K562 (cell line): Measurements from ENCODE around the gene TNK2. TPM values are rescaled to one million over a fixed set of nuclear protein-coding genes. Genes with fewer than 3 reads are reported as not detected.

Experiments
- ATAC-seq: fragments of 200-7000 bp; cut with Tn5 transposase; 3 replicates; pipeline ENCODE4 v1.9.1; 2020; ENCODE audit warnings: moderate library complexity
- BruUV-seq: library from RNA; stranded (reverse); fragments of 400-500 nt; replicated peaks from 2 replicates; lab custom pipeline; 2021; lab: Mats Ljungman, UMichigan
- CTCF ChIA-PET: fragments of 300-600 bp; formaldehyde crosslinking; extraction: SDS; loops from one replicate; lab custom pipeline; 2021; ENCODE audit warnings: low intra/inter-chr PET ratio; lab: Yijun Ruan, JAX
- POLR2A ChIA-PET: fragments of 300-600, 350-650 bp; sonication (Branson Sonifier 250); formaldehyde crosslinking; extraction: SDS; loops from one replicate; lab custom pipeline; 2021; ENCODE audit warnings: antibody characterized with exemption, inconsistent platforms; lab: Yijun Ruan, JAX
- DNase-seq, 4 experiments: peaks; one replicate each; pipeline versions ENCODE4 v3.0.0 to v3.0.0-alpha.2; 2011 to 2018; ENCODE audit warnings: low spot score in 3 of 4, mixed read lengths in 3 of 4; ENCODE audit errors: extremely low read depth in 1 of 4
- FAIRE-seq: peaks from 2 replicates; lab custom pipeline; 2011; peaks lifted over from hg19 to GRCh38; lab: Jason Lieb, UNC
- H2AFZ ChIP-seq: 2 replicates; pipeline ENCODE4 v1.6.0; 2011; ENCODE audit warnings: low read depth, low read length, control low read depth, inconsistent platforms
- H3K27ac ChIP-seq: fragments of 200-600 bp; 3 replicates; pipeline ENCODE4 v1.8.0; 2011; ENCODE audit warnings: low read depth, mild to moderate bottlenecking, control low read depth, inconsistent platforms, low read length, moderate library complexity, mixed read lengths; ENCODE audit errors: extremely low read depth
- H3K27me3 ChIP-seq, 2 experiments: fragments of 300-600 bp in 1 of 2; 2 replicates in 1 of 2; 3 replicates in 1 of 2; pipeline versions ENCODE4 v1.6.0 to v1.8.0; 2011; ENCODE audit warnings: inconsistent platforms in 2 of 2, low read length in 2 of 2, mild to moderate bottlenecking in 1 of 2, mixed read lengths in 1 of 2, moderate library complexity in 1 of 2; ENCODE audit not compliant: control insufficient read depth in 2 of 2, insufficient read depth in 2 of 2
- H3K36me3 ChIP-seq: fragments of 300-600 bp; 3 replicates; pipeline ENCODE4 v1.8.0; 2011; ENCODE audit warnings: mild to moderate bottlenecking, low read length, inconsistent platforms; ENCODE audit not compliant: control insufficient read depth, insufficient read depth
- H3K4me1 ChIP-seq, 2 experiments: fragments of 200-600 bp in 1 of 2; replicated peaks in 1 of 2; 2 replicates in 1 of 2; 3 replicates in 1 of 2; pipeline versions ENCODE4 v1.5.1 to v1.8.0; 2011; ENCODE audit warnings: inconsistent platforms in 2 of 2, low read length in 2 of 2, mild to moderate bottlenecking in 1 of 2, mixed read lengths in 1 of 2, moderate library complexity in 1 of 2; ENCODE audit not compliant: control insufficient read depth in 2 of 2, insufficient read depth in 2 of 2
- H3K4me2 ChIP-seq: 2 replicates; pipeline ENCODE4 v1.6.1; 2011; ENCODE audit warnings: low read length, control low read depth, inconsistent platforms, mixed read lengths; ENCODE audit not compliant: insufficient read depth
- H3K4me3 ChIP-seq: fragments of 200-600 bp; sonication (generic), shearing (Covaris generic); 2 replicates; pipeline ENCODE4 v1.5.1; 2016; ENCODE audit warnings: control low read depth, inconsistent platforms
- H3K79me2 ChIP-seq: fragments of 200-600 bp; 3 replicates; pipeline ENCODE4 v1.8.0; 2011; ENCODE audit warnings: low read length, inconsistent platforms; ENCODE audit not compliant: control insufficient read depth, insufficient read depth
- H3K9ac ChIP-seq, 2 experiments: 2 replicates each; pipeline versions ENCODE4 v1.6.0 to v1.6.1; 2011; ENCODE audit warnings: low read depth in 2 of 2, low read length in 2 of 2, control low read depth in 1 of 2, inconsistent platforms in 1 of 2, mild to moderate bottlenecking in 1 of 2, mixed read lengths in 1 of 2; ENCODE audit not compliant: insufficient read depth in 1 of 2
- H3K9me1 ChIP-seq: one replicate; pipeline ENCODE4 v1.6.0; 2011; ENCODE audit warnings: inconsistent platforms, mild to moderate bottlenecking, low read length, moderate library complexity; ENCODE audit not compliant: control insufficient read depth, insufficient read depth
- H3K9me3 ChIP-seq: replicated peaks from 2 replicates; pipeline ENCODE4 v1.5.1; 2011; ENCODE audit warnings: low read depth, low read length, inconsistent platforms; ENCODE audit not compliant: control insufficient read depth, insufficient read depth
- H4K20me1 ChIP-seq: replicated peaks from 2 replicates; pipeline ENCODE4 v1.6.1; 2011; ENCODE audit warnings: low read length, inconsistent platforms, mixed read lengths; ENCODE audit not compliant: control insufficient read depth, insufficient read depth
- ARID1B ChIP-seq: fragments of 450-650 bp; IDR thresholded peaks from 2 replicates; pipeline ENCODE4 v1.6.1; 2016; ENCODE audit warnings: antibody characterized with exemption, mild to moderate bottlenecking, inconsistent platforms
- BCL6 ChIP-seq: fragments of 250-450 bp; sonication (Bioruptor Pico); IDR thresholded peaks from 2 replicates; pipeline ENCODE4 v1.4.0; 2020
- CBX1 ChIP-seq: sonication (generic); IDR thresholded peaks from 2 replicates; pipeline ENCODE4 v1.6.1; 2016; ENCODE audit warnings: antibody characterized with exemption, low read depth, mild to moderate bottlenecking
- CREB3L1 ChIP-seq: fragments of 450-650 bp; IDR thresholded peaks from 2 replicates; pipeline ENCODE4 v1.6.1; 2014; ENCODE audit warnings: low read depth, mild to moderate bottlenecking, moderate library complexity, borderline replicate concordance
- IRF2 ChIP-seq: sonication (generic); formaldehyde crosslinking; IDR thresholded peaks from 2 replicates; pipeline ENCODE4 v1.8.1; 2022; ENCODE audit warnings: mild to moderate bottlenecking, missing genetic modification reagents
- MAZ ChIP-seq, 2 experiments: fragments of 450-650 bp in 1 of 2; sonication (generic) in 1 of 2; formaldehyde crosslinking; IDR thresholded peaks in 1 of 2; conservative IDR thresholded peaks in 1 of 2; 2 replicates each; pipeline versions ENCODE4 v1.4.0 to v1.5.0; 2020; ENCODE audit warnings: mild to moderate bottlenecking in 1 of 2, missing genetic modification reagents in 1 of 2
- NRF1 ChIP-seq, 2 experiments: fragments of 450-650 bp; IDR thresholded peaks in 1 of 2; conservative IDR thresholded peaks in 1 of 2; 2 replicates each; pipeline ENCODE4 v1.6.1; 2014; ENCODE audit warnings: mild to moderate bottlenecking in 2 of 2
- SMAD1 ChIP-seq: fragments of 150-350 bp; IDR thresholded peaks from 2 replicates; pipeline ENCODE4 v1.6.1; 2014; ENCODE audit warnings: low read length, low read depth; ENCODE audit not compliant: partially characterized antibody
- YBX1 ChIP-seq: fragments of 450-650 bp; IDR thresholded peaks from 2 replicates; pipeline ENCODE4 v1.7.1; 2016; ENCODE audit warnings: mild to moderate bottlenecking
- ZBTB33 ChIP-seq: sonication (generic); formaldehyde crosslinking; IDR thresholded peaks from 2 replicates; pipeline ENCODE4 v1.8.1; 2023; ENCODE audit warnings: mild to moderate bottlenecking, missing genetic modification reagents
- ZNF12 ChIP-seq: sonication (generic); formaldehyde crosslinking; IDR thresholded peaks from 2 replicates; pipeline ENCODE4 v1.4.0; 2020; ENCODE audit warnings: mild to moderate bottlenecking, missing genetic modification reagents
- ZNF263 ChIP-seq: sonication (generic); formaldehyde crosslinking; IDR thresholded peaks from 2 replicates; pipeline ENCODE4 v1.8.0; 2022; ENCODE audit warnings: mild to moderate bottlenecking, missing genetic modification reagents, borderline replicate concordance
- WGBS: fragments of 100-300 bp; shearing (Covaris generic); methylation state at CpG from one replicate; pipeline ENCODE4 v1.1.6; 2016; ENCODE audit warnings: low coverage, mixed read lengths; ENCODE audit not compliant: insufficient coverage; ENCODE audit errors: missing lambda C conversion rate; 5-methylcytosine and 5-hydroxymethylcytosine counted together
- in situ Hi-C: fragments of 300-500 bp; cut with MboI; formaldehyde crosslinking; loops from 4 replicates; pipeline ENCODE4 v1.15.0; 2018; ENCODE audit warnings: inconsistent platforms, mixed read lengths
- intact Hi-C: fragments of 100-400 bp; cut with micrococcal nuclease; formaldehyde crosslinking; loops from 2 replicates; pipeline ENCODE4 v1.14.2; 2022
- polyA plus RNA-seq, 8 experiments: library from polyadenylated mRNA; depleted of rRNA in 4 of 8; stranded (reverse) in 5 of 8; unstranded in 3 of 8; fragments of >200 nt; fragmentation: Nextera tagmentation in 2 of 8; fragmentation: Illumina TruSeq in 1 of 8; extraction: Ambion mirVana in 2 of 8; extraction: Trizol in 1 of 8; gene quantifications; 2 replicates each; pipeline versions ENCODE4 v1.2.1 to v1.2.3, GENCODE V29; 2011 to 2014; ENCODE audit warnings: inconsistent platforms in 1 of 8, missing spikeins in 1 of 8
- total RNA-seq, 7 experiments: library from RNA; depleted of rRNA in 6 of 7; stranded (reverse); fragments of >200 nt in 6 of 7; fragmentation: Illumina TruSeq in 2 of 7; extraction: Trizol in 2 of 7; gene quantifications; 2 replicates each; pipeline versions ENCODE4 v1.2.1 to v1.2.3, GENCODE V29; 2011 to 2021; ENCODE audit warnings: low replicate concordance in 1 of 7

The TNK2 gene
- total and polyA plus RNA-seq, 9 of the 15 experiments (the other 6 are each of a cell fraction or from before 2014, with no cell fraction given), result 0.03 to 33.8 (median 6.5) TPM

GRCh38 chr3:195839260-195840010 lies 68.9 kb downstream of the TNK2 start:
- no peak overlapping the region for H3K4me3 ChIP-seq
- TF ChIP-seq IRF2 (CRISPR knock-in tag) (no peak), ZNF263 (CRISPR knock-in tag) (peak; percentile 68; the same call in 1 of the 2 replicates), ZNF12 (CRISPR knock-in tag) (0 out of 2 replicates have a peak, but pooled peaks have one; percentile 51), ZBTB33 (CRISPR knock-in tag) (peak; percentile 26; the same call in 1 of the 2 replicates), CREB3L1 (no peak), ARID1B (no peak), NRF1 (conservative IDR thresholded peaks at IDR 0.05 in 1 of 2, IDR thresholded peaks at IDR 0.05 in 1 of 2) (0 out of 4 replicates have a peak, but pooled peaks of 1 of the 2 experiments have one; percentile 16), BCL6 (CRISPR knock-in tag) (no peak), MAZ (CRISPR knock-in tag; conservative IDR thresholded peaks at IDR 0.05 in 1 of 2, IDR thresholded peaks at IDR 0.05 in 1 of 2) (peak in 1 of 2 experiments; percentile 30; a peak in 1 of 4 replicates), CBX1 (no peak), SMAD1 (no peak), YBX1 (no peak)
- H2AFZ ChIP-seq, result peak overlapping the region; percentile 88
- H3K27ac ChIP-seq, result no peak overlapping the region
- H3K27me3 ChIP-seq, result peaks cover 0 to 19% of the 10 kb centered on the region in 2 experiments; a peak in 3 of 5 replicates
- no peaks in the 10 kb centered on the region for H3K79me2 ChIP-seq
- no peaks in the 10 kb centered on the region for H3K36me3 ChIP-seq
- intact Hi-C loops, result no loop called here
- no TSS peak for BruUV-seq
- peak overlapping the region; percentile 10 to 87; a peak in 3 of 4 replicates for H3K9ac ChIP-seq
- ChIA-PET POLR2A (interaction anchor here (0.6 to 0.9 kb wide), 4 partner anchors 10 to 50 kb away, joined by 3 to 4 read pairs (median 4); no protein-coding TSS in a partner anchor), CTCF (no interaction called here)
- WGBS, result 32% methylated on average over 19 of the region's 19 CpGs
- peak overlapping the region; percentile 52 for H3K4me2 ChIP-seq
- H3K4me1 ChIP-seq, result peaks cover 5 to 16% of the 10 kb centered on the region in 2 experiments; a peak in 3 of 5 replicates
- no peaks in the 10 kb centered on the region for H3K9me3 ChIP-seq
- H3K9me1 ChIP-seq, result no peaks in the 10 kb centered on the region
- in situ Hi-C loops, result no loop called here
- H4K20me1 ChIP-seq, result no peaks in the 10 kb centered on the region
- no peak for DNase-seq
- FAIRE-seq, result no peak
- ATAC-seq, result peak; percentile 76
